HG02970 (cell line): ENCODE data around the gene SETD6.

Experiments used
- ATAC-seq: cut with Tn5 transposase; IDR thresholded peaks from one replicate; pipeline ENCODE4 v1.9.1; 2021; ENCODE audit warnings: mild to moderate bottlenecking, moderate library complexity, moderate number of reproducible peaks; ENCODE audit not compliant: unreplicated experiment, low FRiP score

Gene SETD6

DNA sequence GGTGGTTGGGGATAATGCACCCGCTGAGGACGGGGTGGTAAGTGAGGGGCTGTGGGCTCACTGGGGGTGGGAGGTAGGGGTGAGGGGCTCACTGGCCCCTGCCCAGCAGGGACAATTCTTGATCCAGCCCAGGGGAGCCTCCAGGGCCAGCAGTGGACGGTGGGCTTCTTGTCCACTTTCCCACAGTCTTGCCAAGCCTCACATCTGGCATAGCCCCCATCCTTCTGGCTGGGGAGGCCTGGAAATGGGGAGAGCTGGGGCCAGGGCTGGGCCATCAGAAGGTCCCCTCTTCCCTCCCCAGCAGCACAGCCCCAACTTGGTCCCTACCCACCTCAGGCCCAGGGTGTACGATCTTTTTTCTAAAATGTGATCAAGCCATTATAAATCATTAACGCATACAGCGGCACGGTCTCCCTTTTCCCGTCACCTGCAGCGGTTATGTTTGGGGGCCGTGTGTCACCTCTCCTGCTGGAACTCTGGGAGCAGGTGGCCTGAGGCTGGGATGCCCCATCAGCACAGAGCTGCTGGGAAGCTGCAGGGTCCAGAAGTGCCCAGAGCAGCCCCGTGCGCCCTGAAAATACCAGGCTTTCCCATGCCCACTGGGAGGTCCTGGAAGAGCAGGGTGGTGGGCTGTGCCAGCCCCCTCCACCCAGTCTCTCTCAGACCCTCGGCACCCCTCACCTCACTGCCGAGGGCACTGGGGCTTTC lies 7.2 kb upstream of the SETD6 start:
- ATAC-seq = no peak

DNA sequence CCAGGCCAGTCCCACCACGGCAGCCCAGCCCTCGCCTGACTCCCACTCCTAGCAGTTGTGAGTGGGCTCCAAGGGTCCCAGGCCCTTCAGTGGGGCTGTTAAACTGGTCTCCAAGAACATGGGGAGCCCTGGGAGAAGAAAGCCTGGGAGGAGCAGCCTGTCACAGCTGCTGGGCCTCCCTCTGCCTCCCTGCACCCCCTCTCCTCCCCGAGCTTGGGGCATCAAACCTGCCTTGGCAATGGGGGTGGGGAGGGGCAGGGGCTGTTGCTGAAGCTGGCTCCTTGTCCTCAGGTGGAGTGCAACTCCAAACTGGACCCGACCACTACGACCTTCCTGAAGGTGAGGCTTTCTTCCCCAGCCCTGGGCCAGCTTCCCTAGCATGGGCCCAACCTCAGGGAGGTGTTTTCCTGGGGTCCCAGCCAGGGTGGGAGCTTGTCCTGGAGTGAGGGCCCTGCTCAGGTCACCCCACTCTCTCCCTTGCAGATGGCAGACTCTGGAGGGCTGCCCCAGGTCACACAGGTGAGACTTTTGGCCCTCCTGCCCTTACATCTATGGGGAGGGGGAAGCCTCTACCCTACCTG lies 6.6 kb upstream of the SETD6 start:
- ATAC-seq = no peak

- ATAC-seq = no peak
Observed at GRCh38 chr16:58509256-58510096, 5.8 kb upstream of the SETD6 start.

GRCh38 chr16:58510097-58510775 lies 5.1 kb upstream of the SETD6 start:
- ATAC-seq = no peak

GRCh38 chr16:58510776-58511628 lies 4.3 kb upstream of the SETD6 start:
- no peak for ATAC-seq

DNA sequence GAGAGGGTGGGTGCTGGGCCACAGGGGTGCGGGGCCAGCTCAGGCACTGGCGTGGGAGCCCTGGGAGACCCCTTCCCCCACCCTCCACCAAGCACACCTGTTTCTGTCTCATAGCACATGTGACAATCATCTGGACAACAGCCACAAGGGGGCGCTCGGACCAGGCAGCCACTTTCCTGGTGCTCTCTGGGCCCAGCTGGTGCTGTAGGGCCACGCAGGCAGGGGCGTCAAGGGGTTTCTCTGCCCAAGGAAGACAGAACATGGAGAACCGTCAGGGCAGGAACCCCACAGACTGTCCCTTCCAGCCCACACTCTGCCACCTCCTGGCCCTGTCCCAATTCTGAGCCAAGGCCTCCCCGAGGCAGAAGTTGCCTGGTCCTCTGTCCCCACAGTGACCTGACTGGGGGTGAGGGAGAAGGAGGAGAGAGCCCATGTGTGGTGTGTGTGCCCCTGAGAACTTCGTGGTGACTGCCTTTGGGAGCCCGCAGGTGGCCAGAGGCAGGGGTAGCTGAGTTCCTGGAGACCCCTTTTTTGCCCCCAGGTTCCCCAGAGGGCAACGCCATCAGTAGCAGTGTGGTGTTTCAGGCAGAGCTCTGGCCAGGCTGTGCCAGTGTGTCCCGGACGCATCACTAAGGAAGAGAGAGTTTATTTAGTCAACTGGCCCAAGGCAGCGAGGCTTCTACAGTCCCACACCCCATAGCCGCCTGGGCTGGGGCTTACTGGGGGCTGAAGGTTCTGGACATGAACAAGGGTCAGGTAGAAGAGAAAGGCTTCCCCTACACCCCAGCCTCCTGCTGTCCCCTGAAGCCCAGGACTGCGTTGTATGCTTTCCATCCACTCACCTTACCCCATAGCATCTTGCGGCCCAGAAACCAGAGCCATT lies 3.1 kb upstream of the SETD6 start:
- no peak for ATAC-seq

DNA sequence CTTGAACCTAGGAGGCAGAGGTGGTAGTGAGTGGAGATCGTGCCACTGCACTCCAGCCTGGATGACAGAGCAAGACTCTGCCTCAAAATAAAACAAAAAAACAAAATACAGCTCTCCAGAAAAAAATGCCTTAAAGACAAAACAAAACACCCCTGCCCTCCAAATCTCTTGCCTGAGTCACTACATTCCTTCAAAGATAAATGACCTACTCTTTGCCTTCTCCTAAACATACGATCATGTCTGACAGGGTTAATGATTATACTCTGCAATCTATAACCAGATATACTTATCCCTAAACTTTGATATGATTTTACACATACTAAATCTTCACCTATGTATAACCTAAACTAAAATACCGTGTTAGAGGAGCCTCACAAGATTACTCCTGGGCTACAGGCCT lies 1.4 kb upstream of the SETD6 start:
- no peak for ATAC-seq

DNA sequence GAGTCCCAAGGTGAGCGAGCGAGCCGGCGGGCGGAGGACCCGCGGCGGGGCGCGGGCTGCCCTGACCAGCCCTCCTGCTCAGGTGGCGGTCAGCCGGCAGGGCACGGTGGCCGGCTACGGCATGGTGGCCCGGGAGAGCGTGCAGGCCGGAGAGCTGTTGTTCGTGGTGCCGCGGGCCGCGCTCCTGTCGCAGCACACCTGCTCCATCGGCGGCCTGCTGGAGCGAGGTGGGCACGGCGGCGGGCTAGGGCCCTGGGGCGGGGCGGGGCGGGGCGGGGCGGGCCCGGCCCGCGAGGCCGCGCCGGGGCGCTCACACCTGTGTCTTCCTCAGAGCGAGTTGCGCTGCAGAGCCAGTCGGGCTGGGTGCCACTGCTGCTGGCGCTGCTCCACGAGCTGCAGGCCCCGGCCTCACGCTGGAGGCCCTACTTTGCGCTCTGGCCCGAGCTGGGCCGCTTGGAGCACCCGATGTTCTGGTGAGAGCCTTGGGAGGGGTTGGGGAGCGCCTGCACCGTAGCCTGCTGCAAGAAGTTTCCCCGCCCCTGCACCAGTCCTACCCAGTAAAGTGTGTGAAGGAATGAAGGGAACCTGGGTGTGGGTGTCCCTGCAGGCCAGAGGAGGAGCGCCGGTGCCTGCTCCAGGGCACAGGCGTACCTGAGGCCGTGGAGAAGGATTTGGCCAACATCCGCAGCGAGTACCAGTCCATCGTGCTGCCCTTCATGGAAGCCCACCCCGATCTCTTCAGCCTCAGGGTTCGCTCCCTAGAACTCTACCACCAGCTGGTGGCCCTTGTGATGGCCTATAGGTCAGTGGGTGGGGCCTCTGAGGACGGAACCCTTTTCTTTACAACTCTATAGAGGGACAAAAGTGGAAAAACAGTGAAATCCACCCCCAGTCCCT lies 802 bp downstream of the SETD6 start:
- peak; percentile 31 for ATAC-seq

GRCh38 chr16:58516768-58517107 lies 1.4 kb downstream of the SETD6 start:
- no peak for ATAC-seq

DNA sequence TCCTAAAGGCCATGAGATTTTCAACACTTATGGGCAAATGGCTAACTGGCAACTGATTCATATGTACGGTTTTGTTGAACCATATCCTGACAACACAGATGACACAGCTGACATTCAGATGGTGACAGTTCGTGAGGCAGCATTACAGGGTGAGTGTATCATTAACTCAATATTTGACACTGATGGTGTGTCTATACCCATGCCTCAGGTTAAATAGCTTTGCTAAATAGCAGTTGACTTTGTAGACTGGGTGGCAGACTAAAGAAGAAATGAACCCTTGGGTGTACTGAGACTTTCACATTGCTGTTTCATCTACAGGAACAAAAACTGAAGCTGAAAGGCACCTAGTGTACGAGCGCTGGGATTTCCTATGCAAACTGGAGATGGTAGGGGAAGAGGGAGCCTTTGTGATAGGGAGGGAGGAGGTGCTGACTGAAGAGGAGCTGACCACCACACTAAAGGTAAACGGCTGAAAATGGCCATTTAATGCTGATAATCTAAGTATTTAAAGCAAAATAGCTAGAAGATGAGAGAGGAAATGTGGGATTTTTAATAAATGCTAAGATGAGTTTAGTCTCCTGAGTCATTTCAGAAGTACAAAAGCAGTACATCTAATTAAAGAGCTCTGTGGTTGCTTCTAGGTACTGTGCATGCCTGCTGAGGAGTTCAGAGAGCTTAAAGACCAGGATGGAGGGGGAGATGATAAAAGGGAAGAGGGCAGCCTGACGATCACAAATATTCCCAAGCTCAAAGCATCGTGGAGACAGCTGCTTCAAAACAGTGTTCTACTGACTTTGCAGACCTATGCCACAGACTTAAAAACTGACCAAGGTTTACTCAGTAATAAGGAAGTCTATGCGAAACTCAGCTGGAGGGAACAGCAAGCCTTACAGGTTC lies 3.0 kb downstream of the SETD6 start:
- no peak for ATAC-seq

DNA sequence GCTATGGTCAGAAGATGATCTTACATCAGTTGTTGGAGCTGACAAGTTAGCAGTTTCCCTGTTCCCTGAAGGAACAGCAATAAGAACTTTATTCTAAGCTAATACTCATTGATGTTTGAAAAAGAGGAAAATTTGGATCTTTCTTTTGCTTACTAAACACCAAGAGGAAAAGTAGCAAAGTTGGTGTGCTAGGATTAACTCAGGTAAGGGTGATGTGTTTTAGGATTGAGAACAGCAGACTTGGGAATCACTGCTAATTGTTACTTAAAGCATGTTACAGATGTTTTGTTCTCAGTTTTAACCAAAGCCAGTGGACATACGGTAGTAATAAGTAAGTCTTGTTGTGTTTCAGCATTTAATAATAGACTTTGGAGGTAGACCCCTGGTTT lies 3.7 kb downstream of the SETD6 start:
- no peak for ATAC-seq

- no peak for ATAC-seq
Observed at GRCh38 chr16:58519707-58520106, 4.4 kb downstream of the SETD6 start.

DNA sequence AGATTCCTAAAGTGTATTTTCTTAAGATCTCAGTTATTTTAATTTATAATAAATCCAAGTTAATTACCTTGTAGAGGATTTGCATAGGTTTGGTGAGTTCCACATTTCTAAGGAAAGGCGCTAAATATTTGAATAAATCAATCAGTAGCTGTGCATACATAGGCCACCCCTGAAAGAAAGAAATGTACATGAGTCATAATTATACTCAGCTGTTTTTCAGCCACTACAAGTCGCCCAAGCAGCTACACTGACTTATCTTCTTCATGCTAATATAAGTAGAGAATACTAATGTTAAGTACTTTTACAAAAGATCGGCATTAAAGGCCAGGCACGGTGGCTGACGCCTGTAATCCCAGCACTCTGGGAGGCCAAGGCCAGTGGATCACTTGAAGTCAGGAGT lies 14.9 kb downstream of the SETD6 start:
- no peak for ATAC-seq

DNA sequence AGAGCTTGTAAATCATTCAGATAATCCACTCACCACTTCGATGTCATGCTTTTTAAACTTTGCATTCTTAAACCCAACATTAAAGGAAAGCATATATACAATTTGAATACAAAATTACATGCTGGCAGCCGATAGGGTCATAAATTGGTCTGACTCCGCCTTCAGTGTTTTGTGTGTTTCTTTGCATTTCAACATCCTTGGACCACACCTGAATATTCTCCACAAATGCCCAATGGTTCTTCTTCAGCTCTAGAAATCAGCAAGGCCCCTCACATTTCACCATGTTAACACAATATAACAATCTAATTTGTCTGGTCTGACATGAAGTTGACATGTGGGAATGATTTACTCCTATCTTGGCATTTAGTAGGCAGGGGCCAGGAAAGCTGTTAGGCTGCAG lies 17.1 kb downstream of the SETD6 start:
- ATAC-seq = no peak

DNA sequence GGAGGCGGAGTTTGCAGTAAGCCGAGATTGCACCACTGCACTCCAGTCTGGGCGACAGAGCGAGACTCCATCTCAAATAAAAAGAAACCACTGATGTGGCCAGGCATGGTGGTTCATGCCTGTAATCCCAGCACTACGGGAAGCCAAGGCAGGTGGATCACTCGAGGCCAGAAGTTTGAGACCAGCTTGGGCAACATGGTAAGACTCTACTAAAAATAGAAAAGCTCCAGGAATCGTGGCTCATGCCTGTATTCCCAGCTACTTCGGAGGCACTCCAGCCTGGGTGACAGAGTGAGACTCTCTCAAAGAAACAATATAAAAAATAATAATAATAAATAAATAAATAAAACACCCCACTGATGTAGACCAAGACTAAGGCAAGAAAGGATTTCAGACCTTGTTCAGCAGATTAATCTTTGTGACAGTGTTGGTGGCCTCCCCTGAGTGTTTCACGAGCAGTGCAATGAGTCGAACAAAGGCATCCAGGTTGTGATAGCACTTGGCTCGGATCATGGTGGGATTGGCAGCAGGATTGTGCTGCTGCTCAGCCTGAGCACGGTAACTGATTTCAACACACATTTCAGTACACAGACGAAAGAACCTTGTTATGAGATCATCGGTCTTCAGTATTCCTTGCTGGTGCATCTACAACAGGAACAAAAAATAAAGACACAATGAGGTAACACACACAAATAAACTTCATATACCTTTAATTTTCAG lies 18.6 kb downstream of the SETD6 start:
- no peak for ATAC-seq

GRCh38 chr16:58535100-58535499 lies 19.8 kb downstream of the SETD6 start:
- ATAC-seq = no peak

- ATAC-seq = no peak
Observed at GRCh38 chr16:58536278-58536677, 21.0 kb downstream of the SETD6 start.
